HCT116 (cell line): ENCODE data around the gene S100PBP. TPM values are rescaled to one million over a fixed set of nuclear protein-coding genes. Genes with fewer than 3 reads are reported as not detected.

Experiments used
- ATAC-seq: fragments of 200-7000 bp; cut with Tn5 transposase; 2 replicates; pipeline ENCODE4 v1.9.1; 2020; ENCODE audit warnings: mild to moderate bottlenecking, moderate library complexity
- BruUV-seq: library from RNA; stranded (reverse); fragments of 400-500 nt; replicated peaks from 2 replicates; lab custom pipeline; 2021; lab: Mats Ljungman, UMichigan
- CTCF ChIA-PET: fragments of 300-600 bp; sonication (Branson Sonifier 250); formaldehyde crosslinking; loops from one replicate; lab custom pipeline; 2021; ENCODE audit warnings: antibody characterized with exemption; lab: Charles Lee
- POLR2A ChIA-PET: fragments of 300-600, 350-600 bp; sonication (Branson Sonifier 250); formaldehyde crosslinking; loops from one replicate; lab custom pipeline; 2021; ENCODE audit warnings: antibody characterized with exemption; lab: Charles Lee
- RAD21 ChIA-PET, 2 experiments: fragments of 300-600 bp; sonication (Branson Sonifier 250); formaldehyde crosslinking; loops; one replicate each; lab custom pipeline; 2023; ENCODE audit warnings: low total read pairs in 2 of 2; ENCODE audit not compliant: uncharacterized antibody in 2 of 2, unreplicated experiment in 2 of 2, low non-redundant PET in 1 of 2; lab: Charles Lee
- DNase-seq: peaks from one replicate; pipeline ENCODE4 v3.0.0-alpha.2; 2010; ENCODE audit warnings: low read depth, low spot score
- H2AFZ ChIP-seq: fragments of 200-600 bp; shearing (Covaris generic), sonication (generic); 2 replicates; pipeline ENCODE4 v1.6.1; 2017; ENCODE audit warnings: low read depth, mixed run types, mixed read lengths, antibody characterized with exemption, low read length; ENCODE audit not compliant: poor library complexity, severe bottlenecking
- H3K27ac ChIP-seq: 2 replicates; pipeline ENCODE4 v1.5.1; 2012; ENCODE audit warnings: low read depth, low read length
- H3K27me3 ChIP-seq: fragments of 200-600 bp; sonication (generic); 2 replicates; pipeline ENCODE4 v1.6.1; 2016; ENCODE audit warnings: mixed run types, low read length, mixed read lengths; ENCODE audit not compliant: insufficient read depth
- H3K36me3 ChIP-seq, 2 experiments: fragments of 200-500 bp in 1 of 2; fragments of 200-600 bp in 1 of 2; sonication (Bioruptor generic) in 1 of 2; sonication (generic) in 1 of 2; 2 replicates each; pipeline versions ENCODE4 v1.5.1 to v1.6.1; 2014 to 2016; ENCODE audit warnings: low read length in 2 of 2, inconsistent platforms in 1 of 2, mixed read lengths in 1 of 2, mixed run types in 1 of 2; ENCODE audit not compliant: insufficient read depth in 2 of 2, control insufficient read depth in 1 of 2
- H3K4me1 ChIP-seq, 2 experiments: fragments of 200-600 bp in 1 of 2; sonication (generic) in 1 of 2; 2 replicates each; pipeline versions ENCODE4 v1.5.1 to v1.6.1; 2012 to 2017; ENCODE audit warnings: low read length in 2 of 2, inconsistent platforms in 1 of 2, mild to moderate bottlenecking in 1 of 2, mixed read lengths in 1 of 2, mixed run types in 1 of 2, moderate library complexity in 1 of 2; ENCODE audit not compliant: insufficient read depth in 2 of 2, control insufficient read depth in 1 of 2
- H3K4me2 ChIP-seq: fragments of 200-600 bp; sonication (generic); 2 replicates; pipeline ENCODE4 v1.6.1; 2017; ENCODE audit warnings: mixed run types, low read length, mixed read lengths
- H3K4me3 ChIP-seq, 2 experiments: fragments of 200-600 bp in 1 of 2; sonication (generic) in 1 of 2; replicated peaks in 1 of 2; 2 replicates each; pipeline ENCODE4 v1.5.1; 2011 to 2016; ENCODE audit warnings: low read length in 2 of 2, control low read depth in 1 of 2, low read depth in 1 of 2, mild to moderate bottlenecking in 1 of 2, mixed read lengths in 1 of 2, mixed run types in 1 of 2
- H3K79me2 ChIP-seq: fragments of 200-600 bp; sonication (generic); 2 replicates; pipeline ENCODE4 v1.6.1; 2017; ENCODE audit warnings: mild to moderate bottlenecking, mixed run types, low read length, moderate library complexity, mixed read lengths; ENCODE audit not compliant: insufficient read depth
- H3K9ac ChIP-seq: fragments of 200-600 bp; sonication (generic); 2 replicates; pipeline ENCODE4 v1.6.1; 2016; ENCODE audit warnings: low read length, mixed read lengths
- H3K9me2 ChIP-seq: fragments of 200-600 bp; sonication (generic), shearing (Covaris generic); 2 replicates; pipeline ENCODE4 v1.6.1; 2017; ENCODE audit warnings: mixed run types, mild to moderate bottlenecking, moderate library complexity; ENCODE audit not compliant: insufficient read depth
- H3K9me3 ChIP-seq, 2 experiments: fragments of 200-500 bp in 1 of 2; fragments of 200-600 bp in 1 of 2; sonication (Bioruptor generic) in 1 of 2; sonication (generic) in 1 of 2; 2 replicates each; pipeline ENCODE4 v1.6.1; 2014 to 2017; ENCODE audit warnings: low read length in 2 of 2, mixed read lengths in 2 of 2, inconsistent platforms in 1 of 2, low read depth in 1 of 2, mild to moderate bottlenecking in 1 of 2, mixed run types in 1 of 2, moderate library complexity in 1 of 2; ENCODE audit not compliant: control insufficient read depth in 1 of 2, insufficient read depth in 1 of 2
- H4K20me1 ChIP-seq: fragments of 200-600 bp; sonication (generic), shearing (Covaris generic); 2 replicates; pipeline ENCODE4 v1.6.1; 2017; ENCODE audit warnings: mixed run types, mild to moderate bottlenecking, moderate library complexity; ENCODE audit not compliant: insufficient read depth
- EZH2phosphoT487 ChIP-seq: fragments of 200-600 bp; IDR thresholded peaks from 2 replicates; pipeline ENCODE4 v1.6.1; 2018; ENCODE audit warnings: antibody characterized with exemption, borderline replicate concordance
- POLR2A ChIP-seq: IDR thresholded peaks from 2 replicates; pipeline ENCODE4 v1.7.0; 2011; ENCODE audit warnings: borderline replicate concordance; ENCODE audit not compliant: insufficient read depth, insufficient read length; ENCODE audit errors: extremely low read depth
- RAD21 ChIP-seq: IDR thresholded peaks from 2 replicates; pipeline ENCODE4 v1.6.1; 2012; ENCODE audit warnings: low read depth, mild to moderate bottlenecking
- SIN3A ChIP-seq: IDR thresholded peaks from 2 replicates; pipeline ENCODE4 v1.6.1; 2012; ENCODE audit warnings: low read depth
- SP1 ChIP-seq: IDR thresholded peaks from 2 replicates; pipeline ENCODE4 v1.6.1; 2012; ENCODE audit warnings: low read depth
- ZBTB33 ChIP-seq: IDR thresholded peaks from 2 replicates; pipeline ENCODE4 v1.6.1; 2011; ENCODE audit warnings: mild to moderate bottlenecking, low read length, moderate library complexity; ENCODE audit not compliant: insufficient replicate concordance; ENCODE audit errors: extremely low read depth
- ZFX ChIP-seq: fragments of 450-650 bp; IDR thresholded peaks from 2 replicates; pipeline ENCODE4 v1.6.1; 2017
- intact Hi-C: fragments of 100-400 bp; cut with micrococcal nuclease; formaldehyde crosslinking; loops from 2 replicates; pipeline ENCODE4 v1.10.0; 2022
- total RNA-seq: library from RNA; stranded (reverse); gene quantifications from one replicate; pipeline ENCODE4 v1.2.1, GENCODE V29; 2021; ENCODE audit not compliant: unreplicated experiment

S100PBP gene
- total RNA-seq, 1 experiment from 2014 or later, result 38.2 TPM

- ChIA-PET POLR2A (no interaction called here), CTCF (no interaction called here), RAD21 (no interaction called here)
- Histone ChIP-seq H3K27ac (no peak overlapping the region), H3K9me3 (no peaks in the 10 kb centered on the region), H3K27me3 (no peaks in the 10 kb centered on the region), H4K20me1 (no peaks in the 10 kb centered on the region), H2AFZ (no peak overlapping the region), H3K4me2 (no peak overlapping the region), H3K79me2 (no peaks in the 10 kb centered on the region)
- no TSS peak for BruUV-seq
- ATAC-seq (no peak), DNase-seq (no peak)
- intact Hi-C loops, result no loop called here
- no peak for TF ChIP-seq POLR2A
- no peak for TF ChIP-seq SIN3A
- no peak for TF ChIP-seq RAD21
- TF ChIP-seq ZBTB33, result no peak
- TF ChIP-seq, all 23 proteins: peak for 0
- no peaks in the 10 kb centered on the region for H3K9me2 ChIP-seq
- no peaks in the 10 kb centered on the region for H3K36me3 ChIP-seq
- H3K4me3 ChIP-seq, result no peak overlapping the region
- no peak overlapping the region for H3K9ac ChIP-seq
- H3K4me1 ChIP-seq, result 0 out of 4 replicates have a peak, but pooled peaks cover 2 to 3% of the 10 kb centered on the region in 2 experiments
Measured at GRCh38 chr1:32869923-32870614, 52.6 kb downstream of the S100PBP start.

GRCh38 chr1:32870615-32871363 is 53.3 kb downstream of the S100PBP start, which contains the start of gene FNDC5:
TSS of gene FNDC5 (minus strand) at chr1:32870912.
- H3K9me2 ChIP-seq, result no peaks in the 10 kb centered on the region
- H3K9ac ChIP-seq, result no peak within 1 kb of the TSS
- H3K9me3 ChIP-seq, result no peaks in the 10 kb centered on the region
- no peak within 1 kb of the TSS for H2AFZ ChIP-seq
- 0 out of 4 replicates have a peak, but pooled peaks cover 2 to 3% of the 10 kb centered on the region in 2 experiments for H3K4me1 ChIP-seq
- H3K4me3 ChIP-seq, result no peak within 1 kb of the TSS
- RAD21 ChIA-PET, result no interaction called here
- H3K79me2 ChIP-seq, result no peaks in the 10 kb centered on the region
- H3K27me3 ChIP-seq, result no peaks in the 10 kb centered on the region
- CTCF ChIA-PET, result interaction anchor here (1.0 kb wide), 1 partner anchor 21 kb away, joined by 3 read pairs; no protein-coding TSS in a partner anchor
- TF ChIP-seq ZFX (no peak), POLR2A (no peak), EZH2phosphoT487 (no peak), SIN3A (no peak), SP1 (no peak)
- POLR2A ChIA-PET, result no interaction called here
- ATAC-seq, result no peak
- H3K4me2 ChIP-seq, result no peak within 1 kb of the TSS
- DNase-seq, result no peak
- H3K36me3 ChIP-seq, result no peaks in the 10 kb centered on the region
- no peaks in the 10 kb centered on the region for H4K20me1 ChIP-seq
- BruUV-seq, result no TSS peak
- intact Hi-C loops, result no loop called here
- no peak within 1 kb of the TSS for H3K27ac ChIP-seq
